HepG2 (cell line): ENCODE results near the gene NOC3L.

ENCODE experiments used
- IRF9 ChIP-seq: sonication (generic); formaldehyde crosslinking; IDR thresholded peaks from 2 replicates; pipeline ENCODE4 v1.8.0; 2022; ENCODE audit warnings: missing genetic modification reagents, mild to moderate bottlenecking, borderline replicate concordance
- MBNL3 ChIP-seq: fragments of 250-450 bp; sonication (Bioruptor Pico); conservative IDR thresholded peaks from 2 replicates; pipeline ENCODE4 v1.8.0; 2022; ENCODE audit warnings: mild to moderate bottlenecking, inconsistent platforms
- TF ChIP-seq, protein P1 (sequence below): IDR thresholded peaks from 2 replicates; pipeline ENCODE4 v1.6.1; 2012; ENCODE audit warnings: low read length, improper control_type of control experiment

GRCh38 chr10:94310369-94310768 lies 52.4 kb downstream of the NOC3L start:
- TF ChIP-seq, protein P1, sequence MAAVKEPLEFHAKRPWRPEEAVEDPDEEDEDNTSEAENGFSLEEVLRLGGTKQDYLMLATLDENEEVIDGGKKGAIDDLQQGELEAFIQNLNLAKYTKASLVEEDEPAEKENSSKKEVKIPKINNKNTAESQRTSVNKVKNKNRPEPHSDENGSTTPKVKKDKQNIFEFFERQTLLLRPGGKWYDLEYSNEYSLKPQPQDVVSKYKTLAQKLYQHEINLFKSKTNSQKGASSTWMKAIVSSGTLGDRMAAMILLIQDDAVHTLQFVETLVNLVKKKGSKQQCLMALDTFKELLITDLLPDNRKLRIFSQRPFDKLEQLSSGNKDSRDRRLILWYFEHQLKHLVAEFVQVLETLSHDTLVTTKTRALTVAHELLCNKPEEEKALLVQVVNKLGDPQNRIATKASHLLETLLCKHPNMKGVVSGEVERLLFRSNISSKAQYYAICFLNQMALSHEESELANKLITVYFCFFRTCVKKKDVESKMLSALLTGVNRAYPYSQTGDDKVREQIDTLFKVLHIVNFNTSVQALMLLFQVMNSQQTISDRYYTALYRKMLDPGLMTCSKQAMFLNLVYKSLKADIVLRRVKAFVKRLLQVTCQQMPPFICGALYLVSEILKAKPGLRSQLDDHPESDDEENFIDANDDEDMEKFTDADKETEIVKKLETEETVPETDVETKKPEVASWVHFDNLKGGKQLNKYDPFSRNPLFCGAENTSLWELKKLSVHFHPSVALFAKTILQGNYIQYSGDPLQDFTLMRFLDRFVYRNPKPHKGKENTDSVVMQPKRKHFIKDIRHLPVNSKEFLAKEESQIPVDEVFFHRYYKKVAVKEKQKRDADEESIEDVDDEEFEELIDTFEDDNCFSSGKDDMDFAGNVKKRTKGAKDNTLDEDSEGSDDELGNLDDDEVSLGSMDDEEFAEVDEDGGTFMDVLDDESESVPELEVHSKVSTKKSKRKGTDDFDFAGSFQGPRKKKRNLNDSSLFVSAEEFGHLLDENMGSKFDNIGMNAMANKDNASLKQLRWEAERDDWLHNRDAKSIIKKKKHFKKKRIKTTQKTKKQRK: no peak
- TF ChIP-seq MBNL3 (CRISPR knock-in tag) (no peak), IRF9 (CRISPR knock-in tag) (no peak)
